ENCODE measurements around the gene SNAP23.

DNA sequence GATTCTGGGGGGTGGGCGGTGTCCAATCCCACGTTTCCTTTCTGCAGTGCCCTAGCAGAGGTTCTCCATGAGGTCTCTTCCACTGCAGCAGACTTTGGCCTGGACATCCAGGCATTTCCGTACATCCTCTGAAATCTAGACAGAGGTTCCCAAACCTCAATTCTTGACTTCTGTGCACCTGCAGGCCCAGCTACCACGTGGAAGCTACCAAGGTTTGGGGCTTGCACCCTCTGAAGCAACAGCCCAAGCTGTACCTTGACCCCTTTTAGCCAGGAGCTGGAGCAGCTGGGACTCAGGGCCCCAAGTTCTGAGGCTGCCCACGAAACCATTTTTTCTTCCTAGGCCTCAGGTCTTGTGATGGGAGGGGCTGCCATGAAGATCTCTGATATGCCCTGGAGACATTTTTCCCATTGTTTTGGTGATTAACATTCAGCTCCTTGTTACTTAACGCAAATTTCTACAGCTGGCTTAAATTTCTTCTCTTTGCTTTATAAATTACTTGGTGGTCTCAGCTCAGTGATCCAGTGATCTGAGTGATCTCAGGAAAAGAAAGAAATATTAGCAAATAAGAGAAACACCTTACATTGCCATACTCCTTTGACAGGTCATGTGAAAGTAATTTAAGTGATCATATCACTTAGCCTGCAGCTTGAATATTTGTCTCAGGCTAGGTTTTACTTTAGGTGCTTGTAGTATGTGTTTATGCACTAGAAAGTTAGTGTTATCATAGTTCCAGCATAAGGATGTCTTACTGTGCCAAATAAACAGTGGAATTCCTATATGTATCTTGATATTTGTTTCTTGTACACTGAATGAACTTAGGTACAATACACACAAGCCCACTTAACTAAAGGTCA is 3.0 kb downstream of the SNAP23 start:
- TF ChIP-seq, protein P1, sequence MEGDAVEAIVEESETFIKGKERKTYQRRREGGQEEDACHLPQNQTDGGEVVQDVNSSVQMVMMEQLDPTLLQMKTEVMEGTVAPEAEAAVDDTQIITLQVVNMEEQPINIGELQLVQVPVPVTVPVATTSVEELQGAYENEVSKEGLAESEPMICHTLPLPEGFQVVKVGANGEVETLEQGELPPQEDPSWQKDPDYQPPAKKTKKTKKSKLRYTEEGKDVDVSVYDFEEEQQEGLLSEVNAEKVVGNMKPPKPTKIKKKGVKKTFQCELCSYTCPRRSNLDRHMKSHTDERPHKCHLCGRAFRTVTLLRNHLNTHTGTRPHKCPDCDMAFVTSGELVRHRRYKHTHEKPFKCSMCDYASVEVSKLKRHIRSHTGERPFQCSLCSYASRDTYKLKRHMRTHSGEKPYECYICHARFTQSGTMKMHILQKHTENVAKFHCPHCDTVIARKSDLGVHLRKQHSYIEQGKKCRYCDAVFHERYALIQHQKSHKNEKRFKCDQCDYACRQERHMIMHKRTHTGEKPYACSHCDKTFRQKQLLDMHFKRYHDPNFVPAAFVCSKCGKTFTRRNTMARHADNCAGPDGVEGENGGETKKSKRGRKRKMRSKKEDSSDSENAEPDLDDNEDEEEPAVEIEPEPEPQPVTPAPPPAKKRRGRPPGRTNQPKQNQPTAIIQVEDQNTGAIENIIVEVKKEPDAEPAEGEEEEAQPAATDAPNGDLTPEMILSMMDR (conservative IDR thresholded peaks at IDR 0.05): no peak
- no peak for TF ChIP-seq ZFX (IDR thresholded peaks at IDR 0.05)

Measured in C4-2B (cell line).